ENCODE measurements around the gene TKT.

GRCh38 chr3:53264718-53265117 is 8.9 kb upstream of the TKT start:
- TF ChIP-seq EZH2 (IDR thresholded peaks at IDR 0.05; ENCODE audit: borderline replicate concordance, low read length) (no peak), CTCF (IDR thresholded peaks at IDR 0.05; ENCODE audit: low read length) (no peak)
